ENCODE measurements around the gene CCDC87.

DNA sequence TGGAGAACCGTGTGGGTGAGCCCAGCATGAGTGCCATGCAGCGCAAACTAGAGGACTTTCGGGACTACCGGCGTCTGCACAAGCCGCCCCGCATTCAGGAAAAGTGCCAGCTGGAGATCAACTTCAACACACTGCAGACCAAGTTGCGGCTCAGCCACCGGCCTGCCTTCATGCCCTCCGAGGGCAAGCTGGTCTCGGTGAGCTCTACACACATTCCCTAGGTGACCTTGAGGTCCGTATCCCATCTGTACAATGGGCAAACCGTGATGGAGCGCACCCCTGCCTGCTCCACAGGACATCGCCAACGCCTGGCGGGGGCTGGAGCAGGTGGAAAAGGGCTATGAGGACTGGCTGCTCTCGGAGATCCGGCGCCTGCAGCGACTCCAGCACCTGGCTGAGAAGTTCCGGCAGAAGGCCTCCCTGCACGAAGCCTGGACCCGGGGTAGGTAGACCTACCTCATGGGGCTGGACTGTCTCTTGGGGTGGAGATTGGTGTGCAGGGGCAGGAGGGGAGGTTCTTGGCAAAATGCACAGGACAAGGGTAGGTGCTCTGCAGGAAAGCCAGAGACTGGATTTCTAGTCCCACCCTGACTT is 35.0 kb downstream of the CCDC87 start:
- TF ChIP-seq, protein P1, sequence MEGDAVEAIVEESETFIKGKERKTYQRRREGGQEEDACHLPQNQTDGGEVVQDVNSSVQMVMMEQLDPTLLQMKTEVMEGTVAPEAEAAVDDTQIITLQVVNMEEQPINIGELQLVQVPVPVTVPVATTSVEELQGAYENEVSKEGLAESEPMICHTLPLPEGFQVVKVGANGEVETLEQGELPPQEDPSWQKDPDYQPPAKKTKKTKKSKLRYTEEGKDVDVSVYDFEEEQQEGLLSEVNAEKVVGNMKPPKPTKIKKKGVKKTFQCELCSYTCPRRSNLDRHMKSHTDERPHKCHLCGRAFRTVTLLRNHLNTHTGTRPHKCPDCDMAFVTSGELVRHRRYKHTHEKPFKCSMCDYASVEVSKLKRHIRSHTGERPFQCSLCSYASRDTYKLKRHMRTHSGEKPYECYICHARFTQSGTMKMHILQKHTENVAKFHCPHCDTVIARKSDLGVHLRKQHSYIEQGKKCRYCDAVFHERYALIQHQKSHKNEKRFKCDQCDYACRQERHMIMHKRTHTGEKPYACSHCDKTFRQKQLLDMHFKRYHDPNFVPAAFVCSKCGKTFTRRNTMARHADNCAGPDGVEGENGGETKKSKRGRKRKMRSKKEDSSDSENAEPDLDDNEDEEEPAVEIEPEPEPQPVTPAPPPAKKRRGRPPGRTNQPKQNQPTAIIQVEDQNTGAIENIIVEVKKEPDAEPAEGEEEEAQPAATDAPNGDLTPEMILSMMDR (IDR thresholded peaks at IDR 0.05; ENCODE audit: low read depth, low read length), result no peak
- TF ChIP-seq EZH2phosphoT487 (IDR thresholded peaks at IDR 0.05; ENCODE audit: low read depth), result no peak

All from OCI-LY3 (cell line).